ENCODE results near the gene BICRA. TPM values are rescaled to one million over a fixed set of nuclear protein-coding genes. Genes with fewer than 3 reads are reported as not detected.

Gene BICRA
- polyA plus RNA-seq, 1 of the 3 experiments (the other 2 are of a cell fraction): 1.4 TPM

DNA sequence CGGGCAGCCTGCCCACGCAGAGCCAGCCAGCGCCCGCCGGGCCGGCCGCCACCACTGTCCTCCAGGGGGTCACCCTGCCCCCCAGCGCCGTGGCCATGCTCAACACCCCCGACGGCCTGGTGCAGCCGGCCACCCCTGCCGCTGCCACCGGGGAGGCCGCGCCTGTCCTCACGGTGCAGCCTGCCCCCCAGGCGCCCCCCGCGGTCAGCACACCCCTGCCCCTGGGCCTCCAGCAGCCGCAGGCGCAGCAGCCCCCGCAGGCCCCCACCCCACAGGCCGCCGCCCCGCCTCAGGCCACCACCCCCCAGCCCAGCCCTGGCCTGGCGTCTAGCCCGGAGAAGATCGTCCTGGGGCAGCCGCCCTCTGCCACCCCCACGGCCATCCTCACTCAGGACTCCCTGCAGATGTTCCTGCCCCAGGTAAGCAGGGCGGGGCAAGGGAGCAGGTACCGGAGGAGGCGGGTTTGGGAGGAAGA is 72.0 kb downstream of the BICRA start:
- H4K20me1 ChIP-seq (ENCODE audit: insufficient read depth): peaks cover 6% of the 10 kb centered on the region; the same call in 1 of the 2 replicates
- WGBS (ENCODE audit: low lambda C conversion rate): 90% methylated on average over 12 of the region's 34 CpGs

More for the DNA sequence above, 72.0 kb downstream of the BICRA start:
- Histone ChIP-seq H3K9me2 (no peaks in the 10 kb centered on the region), H3K9ac (no peak overlapping the region), H3F3A (replicated peaks; ENCODE audit: insufficient read depth) (no peaks in the 10 kb centered on the region), H3K4me3 (ENCODE audit: low read depth in 2 of 2, low read length in 1 of 2) (no peak overlapping the region), H2AFZ (ENCODE audit: low read depth) (no peak overlapping the region), H3K27me3 (ENCODE audit: insufficient read depth) (no peaks in the 10 kb centered on the region), H3K4me2 (no peak overlapping the region), H3K9me3 (no peaks in the 10 kb centered on the region), H3K79me2 (ENCODE audit: insufficient read depth) (peaks cover 5% of the 10 kb centered on the region; the same call in 1 of the 2 replicates), H3K27ac (ENCODE audit: low read depth in 2 of 2, low read length in 1 of 2) (no peak overlapping the region), H3K4me1 (ENCODE audit: control insufficient read depth in 1 of 2, insufficient read depth in 2 of 2, low read depth in 1 of 2, low read length in 1 of 2) (no peaks in the 10 kb centered on the region), H3K36me3 (replicated peaks in 1 of 2; ENCODE audit: control insufficient read depth in 1 of 2, insufficient read depth in 2 of 2, low read length in 1 of 2) (peaks cover 5 to 14% of the 10 kb centered on the region in 2 experiments)
- ChIA-PET CTCF (no interaction called here), POLR2A (no interaction called here)
- DNase-seq: peak; percentile 43
- TF ChIP-seq FOXM1 (IDR thresholded peaks at IDR 0.05; ENCODE audit: low read depth) (no peak), NFIC (IDR thresholded peaks at IDR 0.05; ENCODE audit: borderline replicate concordance) (no peak), GABPA (IDR thresholded peaks at IDR 0.05; ENCODE audit: low read depth) (no peak), FOXJ3 (CRISPR knock-in tag; IDR thresholded peaks at IDR 0.05) (no peak), EZH2phosphoT487 (IDR thresholded peaks at IDR 0.05; ENCODE audit: borderline replicate concordance, low read depth) (no peak), RAD21 (IDR thresholded peaks at IDR 0.05; ENCODE audit: low read length) (no peak), TCF12 (IDR thresholded peaks at IDR 0.05) (no peak), YY1 (IDR thresholded peaks at IDR 0.05; ENCODE audit: low read depth) (no peak), TEAD4 (IDR thresholded peaks at IDR 0.05; ENCODE audit: borderline replicate concordance, insufficient read depth) (no peak), SMC3 (IDR thresholded peaks at IDR 0.05; ENCODE audit: low read depth, low read length) (no peak), SIN3A (IDR thresholded peaks at IDR 0.05; ENCODE audit: borderline replicate concordance, low read depth, low read length) (no peak)
- TF ChIP-seq, protein P1, sequence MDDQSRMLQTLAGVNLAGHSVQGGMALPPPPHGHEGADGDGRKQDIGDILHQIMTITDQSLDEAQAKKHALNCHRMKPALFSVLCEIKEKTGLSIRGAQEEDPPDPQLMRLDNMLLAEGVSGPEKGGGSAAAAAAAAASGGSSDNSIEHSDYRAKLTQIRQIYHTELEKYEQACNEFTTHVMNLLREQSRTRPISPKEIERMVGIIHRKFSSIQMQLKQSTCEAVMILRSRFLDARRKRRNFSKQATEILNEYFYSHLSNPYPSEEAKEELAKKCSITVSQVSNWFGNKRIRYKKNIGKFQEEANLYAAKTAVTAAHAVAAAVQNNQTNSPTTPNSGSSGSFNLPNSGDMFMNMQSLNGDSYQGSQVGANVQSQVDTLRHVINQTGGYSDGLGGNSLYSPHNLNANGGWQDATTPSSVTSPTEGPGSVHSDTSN (IDR thresholded peaks at IDR 0.05): no peak
- TF ChIP-seq, protein P2, sequence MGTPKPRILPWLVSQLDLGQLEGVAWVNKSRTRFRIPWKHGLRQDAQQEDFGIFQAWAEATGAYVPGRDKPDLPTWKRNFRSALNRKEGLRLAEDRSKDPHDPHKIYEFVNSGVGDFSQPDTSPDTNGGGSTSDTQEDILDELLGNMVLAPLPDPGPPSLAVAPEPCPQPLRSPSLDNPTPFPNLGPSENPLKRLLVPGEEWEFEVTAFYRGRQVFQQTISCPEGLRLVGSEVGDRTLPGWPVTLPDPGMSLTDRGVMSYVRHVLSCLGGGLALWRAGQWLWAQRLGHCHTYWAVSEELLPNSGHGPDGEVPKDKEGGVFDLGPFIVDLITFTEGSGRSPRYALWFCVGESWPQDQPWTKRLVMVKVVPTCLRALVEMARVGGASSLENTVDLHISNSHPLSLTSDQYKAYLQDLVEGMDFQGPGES (IDR thresholded peaks at IDR 0.05; ENCODE audit: low read depth, low read length): no peak
- TF ChIP-seq, protein P3, sequence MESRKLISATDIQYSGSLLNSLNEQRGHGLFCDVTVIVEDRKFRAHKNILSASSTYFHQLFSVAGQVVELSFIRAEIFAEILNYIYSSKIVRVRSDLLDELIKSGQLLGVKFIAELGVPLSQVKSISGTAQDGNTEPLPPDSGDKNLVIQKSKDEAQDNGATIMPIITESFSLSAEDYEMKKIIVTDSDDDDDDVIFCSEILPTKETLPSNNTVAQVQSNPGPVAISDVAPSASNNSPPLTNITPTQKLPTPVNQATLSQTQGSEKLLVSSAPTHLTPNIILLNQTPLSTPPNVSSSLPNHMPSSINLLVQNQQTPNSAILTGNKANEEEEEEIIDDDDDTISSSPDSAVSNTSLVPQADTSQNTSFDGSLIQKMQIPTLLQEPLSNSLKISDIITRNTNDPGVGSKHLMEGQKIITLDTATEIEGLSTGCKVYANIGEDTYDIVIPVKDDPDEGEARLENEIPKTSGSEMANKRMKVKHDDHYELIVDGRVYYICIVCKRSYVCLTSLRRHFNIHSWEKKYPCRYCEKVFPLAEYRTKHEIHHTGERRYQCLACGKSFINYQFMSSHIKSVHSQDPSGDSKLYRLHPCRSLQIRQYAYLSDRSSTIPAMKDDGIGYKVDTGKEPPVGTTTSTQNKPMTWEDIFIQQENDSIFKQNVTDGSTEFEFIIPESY (IDR thresholded peaks at IDR 0.05; ENCODE audit: borderline replicate concordance, low read depth): no peak
- TF ChIP-seq, protein P4, sequence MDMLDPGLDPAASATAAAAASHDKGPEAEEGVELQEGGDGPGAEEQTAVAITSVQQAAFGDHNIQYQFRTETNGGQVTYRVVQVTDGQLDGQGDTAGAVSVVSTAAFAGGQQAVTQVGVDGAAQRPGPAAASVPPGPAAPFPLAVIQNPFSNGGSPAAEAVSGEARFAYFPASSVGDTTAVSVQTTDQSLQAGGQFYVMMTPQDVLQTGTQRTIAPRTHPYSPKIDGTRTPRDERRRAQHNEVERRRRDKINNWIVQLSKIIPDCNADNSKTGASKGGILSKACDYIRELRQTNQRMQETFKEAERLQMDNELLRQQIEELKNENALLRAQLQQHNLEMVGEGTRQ (IDR thresholded peaks at IDR 0.05; ENCODE audit: borderline replicate concordance, low read depth, low read length): no peak
- TF ChIP-seq, protein P5, sequence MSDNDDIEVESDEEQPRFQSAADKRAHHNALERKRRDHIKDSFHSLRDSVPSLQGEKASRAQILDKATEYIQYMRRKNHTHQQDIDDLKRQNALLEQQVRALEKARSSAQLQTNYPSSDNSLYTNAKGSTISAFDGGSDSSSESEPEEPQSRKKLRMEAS (IDR thresholded peaks at IDR 0.05; ENCODE audit: low read depth): no peak

Data from SK-N-SH (cell line).